ENCODE measurements around the gene NFS1. TPM values are rescaled to one million over a fixed set of nuclear protein-coding genes. Genes with fewer than 3 reads are reported as not detected.

NFS1 gene
- total RNA-seq, 1 experiment from 2014 or later: 69.8 TPM

- POLR2A ChIA-PET: interaction anchor here (0.6 kb wide), 1 partner anchor 533 kb away, joined by 6 read pairs; no protein-coding TSS in a partner anchor
- Histone ChIP-seq H3K27me3 (replicated peaks; ENCODE audit: control insufficient read depth, insufficient read depth, low read length) (no peaks in the 10 kb centered on the region), H3K4me1 (peaks cover 11% of the 10 kb centered on the region; the same call in 1 of the 2 replicates), H3K4me3 (ENCODE audit: low read depth, low read length) (no peak overlapping the region), H3K36me3 (ENCODE audit: control insufficient read depth, insufficient read depth, low read length) (peaks cover 8% of the 10 kb centered on the region), H3K9me3 (no peaks in the 10 kb centered on the region)
- intact Hi-C loops (cut with micrococcal nuclease; ENCODE audit: unreplicated experiment): no loop called here
- Mint-ChIP-seq H3K36me3 (ENCODE audit: insufficient read depth, unreplicated experiment) (peaks cover 100% of the 10 kb centered on the region), H3K4me3 (ENCODE audit: unreplicated experiment) (no peak overlapping the region), H3K27me3 (ENCODE audit: insufficient read depth, unreplicated experiment) (no peaks in the 10 kb centered on the region), H3K4me1 (ENCODE audit: low read depth, unreplicated experiment) (peaks cover 21% of the 10 kb centered on the region), H3K27ac (ENCODE audit: unreplicated experiment) (peak overlapping the region; percentile 47), H3K9me3 (ENCODE audit: unreplicated experiment) (no peaks in the 10 kb centered on the region)
- TF ChIP-seq CTCF (IDR thresholded peaks at IDR 0.05; ENCODE audit: insufficient read depth in 1 of 2, low read depth in 1 of 2, low read length in 1 of 2, severe bottlenecking in 1 of 2, unreplicated experiment in 1 of 2): no peak
- CTCF ChIA-PET: no interaction called here
- no TSS peak for BruUV-seq (replicated peaks)
- DNase-seq: no peak
These were observed 5.5 kb upstream of the NFS1 start for GRCh38 chr20:35704514-35705261.

DNA sequence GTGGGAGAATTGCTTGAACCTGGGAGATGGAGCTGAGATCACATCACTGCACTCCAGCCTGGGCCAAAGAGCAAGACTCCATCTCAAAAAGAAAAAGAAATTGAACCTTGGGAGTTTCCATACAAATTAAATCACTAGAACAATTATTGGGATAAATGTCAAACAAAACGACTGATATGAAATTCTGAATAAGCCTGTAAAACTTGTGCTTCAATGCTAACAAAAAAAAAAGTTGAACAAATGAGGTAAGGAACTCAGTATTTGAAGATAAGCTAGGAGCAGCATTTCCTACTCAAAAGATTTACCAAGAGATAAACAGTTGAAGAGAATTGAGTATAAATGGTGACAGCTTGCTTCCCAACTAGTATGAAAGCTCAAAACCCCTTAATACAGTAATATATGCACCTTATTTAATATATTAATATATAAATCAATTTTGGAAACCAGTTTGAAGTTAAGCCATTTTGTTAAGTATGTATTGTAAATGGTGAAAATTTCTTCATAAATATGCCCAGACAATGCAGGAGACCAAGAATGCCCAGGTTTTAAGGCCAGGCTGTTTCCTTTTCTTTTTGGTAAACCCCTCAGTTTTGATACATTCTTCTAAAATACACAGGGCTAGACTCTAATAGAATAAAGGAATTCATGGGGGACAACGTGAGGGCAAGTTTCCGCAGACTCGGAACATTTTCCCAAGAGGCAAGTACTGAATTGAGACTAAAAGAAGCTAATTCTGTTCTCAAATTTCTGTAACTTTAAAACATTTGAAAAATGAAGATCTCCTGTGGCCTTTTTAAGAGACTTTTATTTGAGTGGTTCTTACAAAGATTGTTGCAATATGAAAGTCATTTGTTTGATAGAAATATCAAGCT, 3.9 kb upstream of the NFS1 start:
- H3K27me3 ChIP-seq (replicated peaks; ENCODE audit: control insufficient read depth, insufficient read depth, low read length): no peaks in the 10 kb centered on the region
- Mint-ChIP-seq H3K4me3 (ENCODE audit: unreplicated experiment) (peak overlapping the region; percentile 36), H3K36me3 (ENCODE audit: insufficient read depth, unreplicated experiment) (peaks cover 100% of the 10 kb centered on the region), H3K27me3 (ENCODE audit: insufficient read depth, unreplicated experiment) (no peaks in the 10 kb centered on the region), H3K27ac (ENCODE audit: unreplicated experiment) (peak overlapping the region; percentile 47), H3K4me1 (ENCODE audit: low read depth, unreplicated experiment) (peaks cover 26% of the 10 kb centered on the region), H3K9me3 (ENCODE audit: unreplicated experiment) (no peaks in the 10 kb centered on the region)
- no peak overlapping the region for H3K4me3 ChIP-seq (ENCODE audit: low read depth, low read length)
- H3K36me3 ChIP-seq (ENCODE audit: control insufficient read depth, insufficient read depth, low read length): peaks cover 8% of the 10 kb centered on the region
- no peaks in the 10 kb centered on the region for H3K9me3 ChIP-seq
- no TSS peak for BruUV-seq (replicated peaks)
- intact Hi-C loops (cut with micrococcal nuclease; ENCODE audit: unreplicated experiment): no loop called here
- CTCF ChIA-PET: interaction anchor here (0.8 kb wide), 1 partner anchor 251 kb away, joined by 3 read pairs; the partner anchor contains the start of gene SCAND1
- peaks cover 15% of the 10 kb centered on the region for H3K4me1 ChIP-seq
- no peak for TF ChIP-seq CTCF (IDR thresholded peaks at IDR 0.05; ENCODE audit: insufficient read depth in 1 of 2, low read depth in 1 of 2, low read length in 1 of 2, severe bottlenecking in 1 of 2, unreplicated experiment in 1 of 2)
- POLR2A ChIA-PET: interaction anchor here (1.0 to 1.5 kb wide), 4 partner anchors 8 to 417 kb away, joined by 3 to 6 read pairs (median 3); partner anchors contain the start of gene RBM39
- no peak for DNase-seq
